Measurements from ENCODE around the gene GOLGA7B. TPM values are rescaled to one million over a fixed set of nuclear protein-coding genes. Genes with fewer than 3 reads are reported as not detected.
A peak's percentile ranks its signal among the peaks of the same experiment; 100 is the strongest.

GOLGA7B gene
- total RNA-seq, 1 donor = under 0.01 TPM

- H3K4me3 ChIP-seq (ENCODE audit: insufficient read depth, low read length) = peak overlapping the region; percentile 5
- peaks cover 4% of the 10 kb centered on the region for H3K27me3 ChIP-seq (ENCODE audit: insufficient read depth, low read length)
- H3K27ac ChIP-seq (ENCODE audit: low read depth, low read length) = no peak overlapping the region
- no peaks in the 10 kb centered on the region for H3K9me3 ChIP-seq (ENCODE audit: low read depth, low read length)
- H3K4me2 ChIP-seq (ENCODE audit: insufficient read depth, low read length) = no peak overlapping the region
- H3K79me2 ChIP-seq (ENCODE audit: insufficient read depth, low read length) = no peaks in the 10 kb centered on the region
- TF ChIP-seq CTCF (IDR thresholded peaks at IDR 0.05; ENCODE audit: extremely low read depth, low read depth, low read length) = no peak
- no peaks in the 10 kb centered on the region for H3K36me3 ChIP-seq (ENCODE audit: insufficient read depth, low read length)
- no peak overlapping the region for H2AFZ ChIP-seq (ENCODE audit: low read length)
- H3K4me1 ChIP-seq (ENCODE audit: insufficient read depth, low read length) = peaks cover 12% of the 10 kb centered on the region
- DNase-seq (ENCODE audit: insufficient read length, low spot score, missing footprints) = no peak
- no peaks in the 10 kb centered on the region for H4K20me1 ChIP-seq (ENCODE audit: insufficient read depth, low read length)
These were observed 40.0 kb downstream of the GOLGA7B start for GRCh38 chr10:97889461-97890265.

GRCh38 chr10:97891497-97892167, 42.0 kb downstream of the GOLGA7B start:
- peak; percentile 53 for DNase-seq (ENCODE audit: insufficient read length, low spot score, missing footprints)
- H4K20me1 ChIP-seq (ENCODE audit: insufficient read depth, low read length) = no peaks in the 10 kb centered on the region
- H2AFZ ChIP-seq (ENCODE audit: low read length) = no peak overlapping the region

GRCh38 chr10:97892506-97892905, 42.9 kb downstream of the GOLGA7B start:
- Histone ChIP-seq H4K20me1 (ENCODE audit: insufficient read depth, low read length) (no peaks in the 10 kb centered on the region), H3K4me1 (ENCODE audit: insufficient read depth, low read length) (peaks cover 12% of the 10 kb centered on the region), H3K27me3 (ENCODE audit: insufficient read depth, low read length) (peaks cover 4% of the 10 kb centered on the region), H3K9me3 (ENCODE audit: low read depth, low read length) (no peaks in the 10 kb centered on the region), H2AFZ (ENCODE audit: low read length) (no peak overlapping the region), H3K4me2 (ENCODE audit: insufficient read depth, low read length) (no peak overlapping the region), H3K27ac (ENCODE audit: low read depth, low read length) (no peak overlapping the region), H3K4me3 (ENCODE audit: insufficient read depth, low read length) (no peak overlapping the region), H3K79me2 (ENCODE audit: insufficient read depth, low read length) (no peaks in the 10 kb centered on the region), H3K36me3 (ENCODE audit: insufficient read depth, low read length) (no peaks in the 10 kb centered on the region)
- DNase-seq (ENCODE audit: insufficient read length, low spot score, missing footprints) = peak; percentile 69
- no peak for TF ChIP-seq CTCF (IDR thresholded peaks at IDR 0.05; ENCODE audit: extremely low read depth, low read depth, low read length)

More at GRCh38 chr10:97891497-97892167, 42.0 kb downstream of the GOLGA7B start:
- no peak for TF ChIP-seq CTCF (IDR thresholded peaks at IDR 0.05; ENCODE audit: extremely low read depth, low read depth, low read length)
- Histone ChIP-seq H3K4me2 (ENCODE audit: insufficient read depth, low read length) (no peak overlapping the region), H3K27me3 (ENCODE audit: insufficient read depth, low read length) (peaks cover 4% of the 10 kb centered on the region), H3K36me3 (ENCODE audit: insufficient read depth, low read length) (no peaks in the 10 kb centered on the region), H3K4me3 (ENCODE audit: insufficient read depth, low read length) (no peak overlapping the region), H3K4me1 (ENCODE audit: insufficient read depth, low read length) (peaks cover 12% of the 10 kb centered on the region), H3K27ac (ENCODE audit: low read depth, low read length) (no peak overlapping the region), H3K79me2 (ENCODE audit: insufficient read depth, low read length) (no peaks in the 10 kb centered on the region), H3K9me3 (ENCODE audit: low read depth, low read length) (no peaks in the 10 kb centered on the region)

GRCh38 chr10:97892939-97893338, 43.3 kb downstream of the GOLGA7B start:
- H3K27ac ChIP-seq (ENCODE audit: low read depth, low read length) = no peak overlapping the region
- H2AFZ ChIP-seq (ENCODE audit: low read length) = no peak overlapping the region
- H3K4me2 ChIP-seq (ENCODE audit: insufficient read depth, low read length) = no peak overlapping the region
- no peaks in the 10 kb centered on the region for H3K79me2 ChIP-seq (ENCODE audit: insufficient read depth, low read length)
- H3K4me3 ChIP-seq (ENCODE audit: insufficient read depth, low read length) = no peak overlapping the region
- no peak for TF ChIP-seq CTCF (IDR thresholded peaks at IDR 0.05; ENCODE audit: extremely low read depth, low read depth, low read length)
- H4K20me1 ChIP-seq (ENCODE audit: insufficient read depth, low read length) = no peaks in the 10 kb centered on the region
- no peak for DNase-seq (ENCODE audit: insufficient read length, low spot score, missing footprints)
- H3K9me3 ChIP-seq (ENCODE audit: low read depth, low read length) = no peaks in the 10 kb centered on the region
- peaks cover 4% of the 10 kb centered on the region for H3K27me3 ChIP-seq (ENCODE audit: insufficient read depth, low read length)
- peaks cover 12% of the 10 kb centered on the region for H3K4me1 ChIP-seq (ENCODE audit: insufficient read depth, low read length)
- H3K36me3 ChIP-seq (ENCODE audit: insufficient read depth, low read length) = no peaks in the 10 kb centered on the region

Data from osteoblast (primary cell).